Measurements from ENCODE around the gene RAPGEF2. TPM values are rescaled to one million over a fixed set of nuclear protein-coding genes. Genes with fewer than 3 reads are reported as not detected.

Gene RAPGEF2
- total and polyA plus RNA-seq, 8 donors = 3.3 to 78.1 (median 37.2) TPM

- WGBS, 5 donors = 87 to 95% (median 93%) methylated on average over 2 of the region's 2 CpGs
- intact Hi-C loops (cut with DNase I; ENCODE audit: low total_unique reads) = no loop called here
Observed at GRCh38 chr4:159190651-159191050, 87.8 kb downstream of the RAPGEF2 start.

GRCh38 chr4:159191989-159192388 lies 89.1 kb downstream of the RAPGEF2 start:
- TF ChIP-seq, protein P1, sequence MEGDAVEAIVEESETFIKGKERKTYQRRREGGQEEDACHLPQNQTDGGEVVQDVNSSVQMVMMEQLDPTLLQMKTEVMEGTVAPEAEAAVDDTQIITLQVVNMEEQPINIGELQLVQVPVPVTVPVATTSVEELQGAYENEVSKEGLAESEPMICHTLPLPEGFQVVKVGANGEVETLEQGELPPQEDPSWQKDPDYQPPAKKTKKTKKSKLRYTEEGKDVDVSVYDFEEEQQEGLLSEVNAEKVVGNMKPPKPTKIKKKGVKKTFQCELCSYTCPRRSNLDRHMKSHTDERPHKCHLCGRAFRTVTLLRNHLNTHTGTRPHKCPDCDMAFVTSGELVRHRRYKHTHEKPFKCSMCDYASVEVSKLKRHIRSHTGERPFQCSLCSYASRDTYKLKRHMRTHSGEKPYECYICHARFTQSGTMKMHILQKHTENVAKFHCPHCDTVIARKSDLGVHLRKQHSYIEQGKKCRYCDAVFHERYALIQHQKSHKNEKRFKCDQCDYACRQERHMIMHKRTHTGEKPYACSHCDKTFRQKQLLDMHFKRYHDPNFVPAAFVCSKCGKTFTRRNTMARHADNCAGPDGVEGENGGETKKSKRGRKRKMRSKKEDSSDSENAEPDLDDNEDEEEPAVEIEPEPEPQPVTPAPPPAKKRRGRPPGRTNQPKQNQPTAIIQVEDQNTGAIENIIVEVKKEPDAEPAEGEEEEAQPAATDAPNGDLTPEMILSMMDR (IDR thresholded peaks at IDR 0.05) = peak in 1 of 7 experiments; percentile 11
- TF ChIP-seq POLR2AphosphoS5 (IDR thresholded peaks at IDR 0.05) = no peak
- peaks cover 0 to 7% (median 0%) of the 10 kb centered on the region in 4 donors for H3K36me3 ChIP-seq
- H3K27ac ChIP-seq = no peak overlapping the region
- peaks cover 0 to 24% (median 3%) of the 10 kb centered on the region in 4 donors for H3K4me1 ChIP-seq
- H3K9me3 ChIP-seq = no peaks in the 10 kb centered on the region
- DNase-seq = peak in 1 of 2 donors; percentile 31
- no peaks in the 10 kb centered on the region for H3K27me3 ChIP-seq
- intact Hi-C loops (cut with DNase I; ENCODE audit: low total_unique reads) = no loop called here
- no peak overlapping the region for H3K4me3 ChIP-seq
- WGBS, 5 donors = 80 to 90% (median 85%) methylated on average over 5 of the region's 5 CpGs

More at GRCh38 chr4:159190651-159191050, 87.8 kb downstream of the RAPGEF2 start:
- no peak for TF ChIP-seq POLR2A (IDR thresholded peaks at IDR 0.05)
- no peak for TF ChIP-seq EP300 (IDR thresholded peaks at IDR 0.05)
- no peak for TF ChIP-seq POLR2AphosphoS5 (IDR thresholded peaks at IDR 0.05)
- TF ChIP-seq, protein P1 (IDR thresholded peaks at IDR 0.05) = no peak
- DNase-seq = no peak
- H3K9me3 ChIP-seq = no peaks in the 10 kb centered on the region
- H3K27me3 ChIP-seq = no peaks in the 10 kb centered on the region
- peaks cover 0 to 31% (median 9%) of the 10 kb centered on the region in 4 donors for H3K4me1 ChIP-seq
- no peak overlapping the region for H3K4me3 ChIP-seq
- H3K27ac ChIP-seq = no peak overlapping the region
- peaks cover 0 to 7% (median 0%) of the 10 kb centered on the region in 4 donors for H3K36me3 ChIP-seq

DNA sequence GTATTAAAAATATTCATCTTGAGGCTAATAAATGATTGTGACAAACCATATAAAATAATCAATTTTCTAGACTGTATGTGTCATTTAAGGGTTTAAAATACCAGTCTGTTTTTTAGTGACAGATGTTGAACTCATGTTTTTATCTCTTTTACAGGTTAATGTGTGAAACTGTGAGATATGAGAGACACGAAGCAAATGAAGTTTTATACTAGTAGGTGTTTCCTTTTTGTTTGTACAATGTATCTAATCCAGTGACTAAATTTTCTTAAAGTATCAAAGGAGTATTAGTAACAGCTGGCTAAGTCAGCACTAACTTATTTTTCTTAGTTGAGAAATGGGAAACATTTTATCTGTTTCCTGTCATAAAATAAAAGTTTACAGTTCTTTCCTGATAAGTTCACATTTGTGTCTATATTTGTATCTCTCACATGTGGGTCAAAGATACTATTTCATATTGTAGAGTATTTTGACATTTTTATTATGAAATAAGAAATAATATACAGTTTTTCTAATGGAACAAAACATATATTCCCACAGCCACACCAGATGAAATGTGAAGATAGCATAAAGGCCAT lies 90.3 kb downstream of the RAPGEF2 start:
- Histone ChIP-seq H3K27ac (no peak overlapping the region), H3K4me3 (no peak overlapping the region), H3K36me3 (peaks cover 0 to 7% (median 0%) of the 10 kb centered on the region in 4 donors), H3K27me3 (no peaks in the 10 kb centered on the region), H3K4me1 (peaks cover 0 to 31% (median 2%) of the 10 kb centered on the region in 4 donors), H3K9me3 (no peaks in the 10 kb centered on the region)
- intact Hi-C loops (cut with DNase I; ENCODE audit: low total_unique reads) = no loop called here
- DNase-seq = no peak
- no peak for TF ChIP-seq EP300 (IDR thresholded peaks at IDR 0.05)
- 24 to 36% (median 30%) methylated on average over 1 of the region's 1 CpG for WGBS, 5 donors

- H3K36me3 ChIP-seq = peaks cover 0 to 7% (median 0%) of the 10 kb centered on the region in 4 donors
- no peaks in the 10 kb centered on the region for H3K27me3 ChIP-seq
- intact Hi-C loops (cut with DNase I; ENCODE audit: low total_unique reads) = no loop called here
- no peak overlapping the region for H3K4me3 ChIP-seq
- TF ChIP-seq POLR2A (IDR thresholded peaks at IDR 0.05) (no peak), POLR2AphosphoS5 (IDR thresholded peaks at IDR 0.05) (no peak)
- peaks cover 0 to 25% (median 2%) of the 10 kb centered on the region in 4 donors for H3K4me1 ChIP-seq
- 40 to 60% (median 49%) methylated on average over 5 of the region's 5 CpGs for WGBS, 5 donors
- no peak overlapping the region for H3K27ac ChIP-seq
- no peak for DNase-seq
- no peaks in the 10 kb centered on the region for H3K9me3 ChIP-seq
Observed at GRCh38 chr4:159195361-159195769, 92.5 kb downstream of the RAPGEF2 start.

GRCh38 chr4:159197260-159197884 lies 94.5 kb downstream of the RAPGEF2 start:
- peaks cover 0 to 33% (median 10%) of the 10 kb centered on the region in 4 donors for H3K4me1 ChIP-seq
- H3K27ac ChIP-seq = no peak overlapping the region
- WGBS, 5 donors = 81 to 89% (median 87%) methylated on average over 4 of the region's 4 CpGs
- DNase-seq = no peak
- TF ChIP-seq, protein P1 (IDR thresholded peaks at IDR 0.05) = no peak
- TF ChIP-seq POLR2AphosphoS5 (IDR thresholded peaks at IDR 0.05) = no peak
- TF ChIP-seq EP300 (IDR thresholded peaks at IDR 0.05) = no peak
- intact Hi-C loops (cut with DNase I; ENCODE audit: low total_unique reads) = no loop called here
- H3K36me3 ChIP-seq = peaks cover 0 to 7% (median 0%) of the 10 kb centered on the region in 4 donors
- no peak overlapping the region for H3K4me3 ChIP-seq
- H3K27me3 ChIP-seq = no peaks in the 10 kb centered on the region
- no peaks in the 10 kb centered on the region for H3K9me3 ChIP-seq

Data from stomach (tissue), 9 donors.